Measurements from ENCODE around the gene TBRG4.

GRCh38 chr7:45117582-45117981, 6.1 kb upstream of the TBRG4 start:
- TF ChIP-seq, protein P1, sequence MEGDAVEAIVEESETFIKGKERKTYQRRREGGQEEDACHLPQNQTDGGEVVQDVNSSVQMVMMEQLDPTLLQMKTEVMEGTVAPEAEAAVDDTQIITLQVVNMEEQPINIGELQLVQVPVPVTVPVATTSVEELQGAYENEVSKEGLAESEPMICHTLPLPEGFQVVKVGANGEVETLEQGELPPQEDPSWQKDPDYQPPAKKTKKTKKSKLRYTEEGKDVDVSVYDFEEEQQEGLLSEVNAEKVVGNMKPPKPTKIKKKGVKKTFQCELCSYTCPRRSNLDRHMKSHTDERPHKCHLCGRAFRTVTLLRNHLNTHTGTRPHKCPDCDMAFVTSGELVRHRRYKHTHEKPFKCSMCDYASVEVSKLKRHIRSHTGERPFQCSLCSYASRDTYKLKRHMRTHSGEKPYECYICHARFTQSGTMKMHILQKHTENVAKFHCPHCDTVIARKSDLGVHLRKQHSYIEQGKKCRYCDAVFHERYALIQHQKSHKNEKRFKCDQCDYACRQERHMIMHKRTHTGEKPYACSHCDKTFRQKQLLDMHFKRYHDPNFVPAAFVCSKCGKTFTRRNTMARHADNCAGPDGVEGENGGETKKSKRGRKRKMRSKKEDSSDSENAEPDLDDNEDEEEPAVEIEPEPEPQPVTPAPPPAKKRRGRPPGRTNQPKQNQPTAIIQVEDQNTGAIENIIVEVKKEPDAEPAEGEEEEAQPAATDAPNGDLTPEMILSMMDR (IDR thresholded peaks at IDR 0.05; ENCODE audit: poor library complexity, severe bottlenecking) = no peak
- TF ChIP-seq, protein P2, sequence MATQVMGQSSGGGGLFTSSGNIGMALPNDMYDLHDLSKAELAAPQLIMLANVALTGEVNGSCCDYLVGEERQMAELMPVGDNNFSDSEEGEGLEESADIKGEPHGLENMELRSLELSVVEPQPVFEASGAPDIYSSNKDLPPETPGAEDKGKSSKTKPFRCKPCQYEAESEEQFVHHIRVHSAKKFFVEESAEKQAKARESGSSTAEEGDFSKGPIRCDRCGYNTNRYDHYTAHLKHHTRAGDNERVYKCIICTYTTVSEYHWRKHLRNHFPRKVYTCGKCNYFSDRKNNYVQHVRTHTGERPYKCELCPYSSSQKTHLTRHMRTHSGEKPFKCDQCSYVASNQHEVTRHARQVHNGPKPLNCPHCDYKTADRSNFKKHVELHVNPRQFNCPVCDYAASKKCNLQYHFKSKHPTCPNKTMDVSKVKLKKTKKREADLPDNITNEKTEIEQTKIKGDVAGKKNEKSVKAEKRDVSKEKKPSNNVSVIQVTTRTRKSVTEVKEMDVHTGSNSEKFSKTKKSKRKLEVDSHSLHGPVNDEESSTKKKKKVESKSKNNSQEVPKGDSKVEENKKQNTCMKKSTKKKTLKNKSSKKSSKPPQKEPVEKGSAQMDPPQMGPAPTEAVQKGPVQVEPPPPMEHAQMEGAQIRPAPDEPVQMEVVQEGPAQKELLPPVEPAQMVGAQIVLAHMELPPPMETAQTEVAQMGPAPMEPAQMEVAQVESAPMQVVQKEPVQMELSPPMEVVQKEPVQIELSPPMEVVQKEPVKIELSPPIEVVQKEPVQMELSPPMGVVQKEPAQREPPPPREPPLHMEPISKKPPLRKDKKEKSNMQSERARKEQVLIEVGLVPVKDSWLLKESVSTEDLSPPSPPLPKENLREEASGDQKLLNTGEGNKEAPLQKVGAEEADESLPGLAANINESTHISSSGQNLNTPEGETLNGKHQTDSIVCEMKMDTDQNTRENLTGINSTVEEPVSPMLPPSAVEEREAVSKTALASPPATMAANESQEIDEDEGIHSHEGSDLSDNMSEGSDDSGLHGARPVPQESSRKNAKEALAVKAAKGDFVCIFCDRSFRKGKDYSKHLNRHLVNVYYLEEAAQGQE (IDR thresholded peaks at IDR 0.05; ENCODE audit: borderline replicate concordance) = no peak
- TF ChIP-seq POLR2AphosphoS5 (IDR thresholded peaks at IDR 0.05) = no peak
- TF ChIP-seq EP300 (conservative IDR thresholded peaks at IDR 0.05; ENCODE audit: poor library complexity, severe bottlenecking) = no peak
- TF ChIP-seq EZH2 (IDR thresholded peaks at IDR 0.05; ENCODE audit: borderline replicate concordance, insufficient read depth, low read length, poor library complexity, severe bottlenecking) = no peak
